ENCODE measurements around the gene FBLN5.

Gene FBLN5

GRCh38 chr14:91980157-91980556 is 32.7 kb upstream of the FBLN5 start:
- TF ChIP-seq CTCF (IDR thresholded peaks at IDR 0.05; ENCODE audit: borderline replicate concordance, insufficient read depth, low read depth, low read length) = no peak
- H3K4me3 ChIP-seq (ENCODE audit: low read depth, low read length) = no peak overlapping the region

GRCh38 chr14:91977884-91978283 is 30.4 kb upstream of the FBLN5 start:
- TF ChIP-seq CTCF (IDR thresholded peaks at IDR 0.05; ENCODE audit: borderline replicate concordance, insufficient read depth, low read depth, low read length) = no peak

GRCh38 chr14:91975763-91976162 is 28.3 kb upstream of the FBLN5 start:
- TF ChIP-seq CTCF (IDR thresholded peaks at IDR 0.05; ENCODE audit: borderline replicate concordance, insufficient read depth, low read depth, low read length) = no peak

More at GRCh38 chr14:91977884-91978283, 30.4 kb upstream of the FBLN5 start:
- H3K4me3 ChIP-seq (ENCODE audit: low read depth, low read length) = no peak overlapping the region

GRCh38 chr14:91971188-91971778 is 23.8 kb upstream of the FBLN5 start:
- no peak for TF ChIP-seq CTCF (IDR thresholded peaks at IDR 0.05; ENCODE audit: borderline replicate concordance, insufficient read depth, low read depth, low read length)
- H3K4me3 ChIP-seq (ENCODE audit: low read depth, low read length) = no peak overlapping the region

More at GRCh38 chr14:91975763-91976162, 28.3 kb upstream of the FBLN5 start:
- no peak overlapping the region for H3K4me3 ChIP-seq (ENCODE audit: low read depth, low read length)

GRCh38 chr14:91968280-91968679 is 20.8 kb upstream of the FBLN5 start:
- H3K4me3 ChIP-seq (ENCODE audit: low read depth, low read length) = no peak overlapping the region
- no peak for TF ChIP-seq CTCF (IDR thresholded peaks at IDR 0.05; ENCODE audit: borderline replicate concordance, insufficient read depth, low read depth, low read length)

GRCh38 chr14:91964724-91965123 is 17.2 kb upstream of the FBLN5 start:
- no peak for TF ChIP-seq CTCF (IDR thresholded peaks at IDR 0.05; ENCODE audit: borderline replicate concordance, insufficient read depth, low read depth, low read length)
- H3K4me3 ChIP-seq (ENCODE audit: low read depth, low read length) = no peak overlapping the region

GRCh38 chr14:91964011-91964410 is 16.5 kb upstream of the FBLN5 start:
- H3K4me3 ChIP-seq (ENCODE audit: low read depth, low read length) = no peak overlapping the region
- TF ChIP-seq CTCF (IDR thresholded peaks at IDR 0.05; ENCODE audit: borderline replicate concordance, insufficient read depth, low read depth, low read length) = no peak
